AG10803 (cell line): ENCODE results near the gene EP400.

ENCODE experiments used
- DNase-seq: peaks from one replicate; pipeline ENCODE4 v3.0.0; 2010; ENCODE audit warnings: low read depth
- H3K4me3 ChIP-seq: 2 replicates; pipeline ENCODE4 v1.5.1; 2011; ENCODE audit warnings: mild to moderate bottlenecking, low read length, control low read depth
- CTCF ChIP-seq: conservative IDR thresholded peaks from 2 replicates; pipeline ENCODE4 v1.5.1; 2011; ENCODE audit warnings: mild to moderate bottlenecking, low read length, control low read depth, inconsistent platforms

The EP400 gene

GRCh38 chr12:131930510-131930909 is 19.2 kb upstream of the EP400 start:
- no peak for DNase-seq
- H3K4me3 ChIP-seq, result peak overlapping the region; percentile 90
- no peak for TF ChIP-seq CTCF

- no peak for DNase-seq
- no peak for TF ChIP-seq CTCF
- H3K4me3 ChIP-seq, result no peak overlapping the region
Observed at GRCh38 chr12:131933387-131933786, 16.4 kb upstream of the EP400 start.

GRCh38 chr12:131934535-131934934 is 15.2 kb upstream of the EP400 start:
- no peak for DNase-seq
- no peak for TF ChIP-seq CTCF

GRCh38 chr12:131938082-131938481 is 11.7 kb upstream of the EP400 start:
- DNase-seq, result no peak
- TF ChIP-seq CTCF, result no peak
- no peak overlapping the region for H3K4me3 ChIP-seq

More at GRCh38 chr12:131934535-131934934, 15.2 kb upstream of the EP400 start:
- H3K4me3 ChIP-seq, result no peak overlapping the region

GRCh38 chr12:131939007-131939406 is 10.7 kb upstream of the EP400 start:
- TF ChIP-seq CTCF, result no peak
- H3K4me3 ChIP-seq, result no peak overlapping the region
- no peak for DNase-seq

- DNase-seq, result no peak
- no peak for TF ChIP-seq CTCF
- H3K4me3 ChIP-seq, result no peak overlapping the region
Observed at GRCh38 chr12:131940141-131940547, 9.6 kb upstream of the EP400 start.

GRCh38 chr12:131941116-131941986 is 8.4 kb upstream of the EP400 start:
- H3K4me3 ChIP-seq, result no peak overlapping the region
- TF ChIP-seq CTCF, result no peak
- DNase-seq, result no peak
